Breast epithelium (tissue), 4 donors: Measurements from ENCODE around the gene FXYD4. TPM values are rescaled to one million over a fixed set of nuclear protein-coding genes. Genes with fewer than 3 reads are reported as not detected.

Experiments used
- DNase-seq, 2 donors: peaks; one replicate each; pipeline ENCODE4 v3.0.0-alpha.2; 2019; ENCODE audit warnings: low spot score in 2 of 2
- H3K27ac ChIP-seq, 2 donors: fragments of 200-600 bp; sonication (generic) in 1 of 2; one replicate each; pipeline ENCODE4 v1.5.1; 2016 to 2019; ENCODE audit warnings: mild to moderate bottlenecking in 1 of 2
- H3K27me3 ChIP-seq, 2 donors: fragments of 200-600 bp; sonication (generic) in 1 of 2; one replicate each; pipeline versions ENCODE4 v1.5.1 to v1.6.0; 2017 to 2019; ENCODE audit warnings: control low read depth in 1 of 2, mild to moderate bottlenecking in 1 of 2
- H3K36me3 ChIP-seq: fragments of 200-600 bp; one replicate; pipeline ENCODE4 v1.5.1; 2019
- H3K4me1 ChIP-seq, 2 donors: fragments of 200-600 bp; sonication (generic); one replicate each; pipeline ENCODE4 v1.5.1; 2016 to 2019; ENCODE audit warnings: control low read depth in 1 of 2
- H3K4me3 ChIP-seq, 3 donors: fragments of 200-600 bp; sonication (generic); 1 replicate in 2 of 3; 2 replicates in 1 of 3; pipeline ENCODE4 v1.5.1; 2016 to 2019; ENCODE audit warnings: mild to moderate bottlenecking in 3 of 3, moderate library complexity in 2 of 3
- H3K9me3 ChIP-seq, 2 donors: fragments of 200-600 bp; sonication (generic) in 1 of 2; one replicate each; pipeline ENCODE4 v1.5.1; 2016 to 2019; ENCODE audit warnings: control low read depth in 1 of 2
- POLR2A ChIP-seq: fragments of 450-650 bp; IDR thresholded peaks from one replicate; pipeline ENCODE4 v1.6.1; 2016; ENCODE audit warnings: antibody characterized with exemption, mild to moderate bottlenecking, moderate library complexity
- POLR2AphosphoS5 ChIP-seq, 3 donors: sonication (generic); formaldehyde crosslinking; IDR thresholded peaks; one replicate each; pipeline ENCODE4 v1.6.1; 2017; ENCODE audit warnings: antibody characterized with exemption in 3 of 3
- intact Hi-C: fragments of 100-400 bp; cut with DNase I; formaldehyde crosslinking; loops from one replicate; pipeline ENCODE4 v1.15.1; 2023; ENCODE audit warnings: low total_unique reads
- total RNA-seq, 3 donors: library from RNA; depleted of rRNA; stranded (reverse); fragments of >200 nt; gene quantifications; one replicate each; pipeline ENCODE4 v1.1.0, GENCODE V29; 2016
- TF ChIP-seq, protein P1 (sequence below), 3 donors: fragments of 450-650 bp; IDR thresholded peaks; one replicate each; pipeline ENCODE4 v1.5.1; 2016 to 2017; ENCODE audit warnings: antibody characterized with exemption in 3 of 3, mild to moderate bottlenecking in 3 of 3, moderate library complexity in 3 of 3

Gene FXYD4
- total RNA-seq, 3 donors from 2014 or later, result not detected

DNA sequence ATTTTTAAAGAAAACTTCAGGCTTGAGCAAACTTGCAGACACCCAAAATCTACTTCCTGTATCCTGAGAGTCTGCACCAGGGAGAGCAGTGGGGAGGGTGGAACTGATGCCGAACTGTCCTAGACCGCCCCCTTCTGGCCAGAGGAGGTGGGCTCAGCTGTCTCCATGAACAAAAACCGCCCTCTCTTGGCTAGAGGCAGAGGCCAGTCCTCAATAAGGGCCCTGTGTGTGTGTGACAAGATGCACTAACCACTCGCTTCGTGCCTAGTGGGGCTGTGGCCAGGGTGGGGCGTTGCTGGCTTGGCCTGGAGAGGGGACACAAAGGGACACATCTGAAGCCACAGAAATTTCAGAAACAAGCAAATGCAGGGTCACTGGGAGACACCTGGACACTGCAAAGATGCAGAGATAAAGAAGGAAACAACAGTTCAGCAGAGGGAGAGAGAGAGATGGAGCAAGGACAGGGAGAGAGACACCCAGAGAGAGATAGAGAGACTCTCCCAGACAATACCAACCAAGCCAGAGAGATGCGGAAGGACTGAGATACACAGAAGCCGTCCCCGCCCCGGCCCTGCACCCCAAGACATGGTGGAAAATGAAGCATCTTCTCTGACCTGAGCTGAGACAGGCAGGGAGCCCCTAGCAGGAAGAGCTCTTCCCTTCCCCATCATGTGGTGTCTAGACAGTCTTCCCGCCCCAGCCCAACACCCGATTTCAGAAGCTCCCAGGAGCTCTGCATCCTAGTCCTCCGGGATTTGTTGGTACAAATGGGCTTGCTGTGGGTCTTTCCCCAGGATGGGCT is 22.7 kb upstream of the FXYD4 start:
- no peaks in the 10 kb centered on the region for H3K27me3 ChIP-seq
- no peak overlapping the region for H3K27ac ChIP-seq
- no peaks in the 10 kb centered on the region for H3K36me3 ChIP-seq
- no peak overlapping the region for H3K4me3 ChIP-seq
- intact Hi-C loops, result loop anchor here (2.0 kb wide), 1 partner anchor 40 kb away; no protein-coding TSS in a partner anchor
- no peaks in the 10 kb centered on the region for H3K4me1 ChIP-seq
- DNase-seq, result peak; percentile 79 to 85
- no peaks in the 10 kb centered on the region for H3K9me3 ChIP-seq
- TF ChIP-seq POLR2AphosphoS5 (IDR thresholded peaks at IDR 0.05) (no peak), POLR2A (no peak)
- TF ChIP-seq, protein P1, sequence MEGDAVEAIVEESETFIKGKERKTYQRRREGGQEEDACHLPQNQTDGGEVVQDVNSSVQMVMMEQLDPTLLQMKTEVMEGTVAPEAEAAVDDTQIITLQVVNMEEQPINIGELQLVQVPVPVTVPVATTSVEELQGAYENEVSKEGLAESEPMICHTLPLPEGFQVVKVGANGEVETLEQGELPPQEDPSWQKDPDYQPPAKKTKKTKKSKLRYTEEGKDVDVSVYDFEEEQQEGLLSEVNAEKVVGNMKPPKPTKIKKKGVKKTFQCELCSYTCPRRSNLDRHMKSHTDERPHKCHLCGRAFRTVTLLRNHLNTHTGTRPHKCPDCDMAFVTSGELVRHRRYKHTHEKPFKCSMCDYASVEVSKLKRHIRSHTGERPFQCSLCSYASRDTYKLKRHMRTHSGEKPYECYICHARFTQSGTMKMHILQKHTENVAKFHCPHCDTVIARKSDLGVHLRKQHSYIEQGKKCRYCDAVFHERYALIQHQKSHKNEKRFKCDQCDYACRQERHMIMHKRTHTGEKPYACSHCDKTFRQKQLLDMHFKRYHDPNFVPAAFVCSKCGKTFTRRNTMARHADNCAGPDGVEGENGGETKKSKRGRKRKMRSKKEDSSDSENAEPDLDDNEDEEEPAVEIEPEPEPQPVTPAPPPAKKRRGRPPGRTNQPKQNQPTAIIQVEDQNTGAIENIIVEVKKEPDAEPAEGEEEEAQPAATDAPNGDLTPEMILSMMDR (IDR thresholded peaks at IDR 0.05), result peak; percentile 78 to 84 (median 82)

GRCh38 chr10:43350156-43350555 is 21.3 kb upstream of the FXYD4 start:
- no peaks in the 10 kb centered on the region for H3K27me3 ChIP-seq
- no peak for TF ChIP-seq POLR2A
- H3K4me3 ChIP-seq, result peak overlapping the region in 2 of 3 donors; percentile 27 to 56
- H3K27ac ChIP-seq, result no peak overlapping the region
- no peaks in the 10 kb centered on the region for H3K36me3 ChIP-seq
- H3K9me3 ChIP-seq, result no peaks in the 10 kb centered on the region
- DNase-seq, result no peak
- intact Hi-C loops, result no loop called here
- H3K4me1 ChIP-seq, result no peaks in the 10 kb centered on the region

GRCh38 chr10:43350686-43351085 is 20.8 kb upstream of the FXYD4 start:
- H3K27ac ChIP-seq, result no peak overlapping the region
- TF ChIP-seq POLR2A, result no peak
- TF ChIP-seq POLR2AphosphoS5 (IDR thresholded peaks at IDR 0.05), result no peak
- TF ChIP-seq, protein P1 (IDR thresholded peaks at IDR 0.05), result no peak
- no peaks in the 10 kb centered on the region for H3K36me3 ChIP-seq
- no peaks in the 10 kb centered on the region for H3K4me1 ChIP-seq
- H3K27me3 ChIP-seq, result no peaks in the 10 kb centered on the region
- H3K4me3 ChIP-seq, result peak overlapping the region in 2 of 3 donors; percentile 27 to 56
- no peaks in the 10 kb centered on the region for H3K9me3 ChIP-seq
- intact Hi-C loops, result no loop called here
- no peak for DNase-seq

DNA sequence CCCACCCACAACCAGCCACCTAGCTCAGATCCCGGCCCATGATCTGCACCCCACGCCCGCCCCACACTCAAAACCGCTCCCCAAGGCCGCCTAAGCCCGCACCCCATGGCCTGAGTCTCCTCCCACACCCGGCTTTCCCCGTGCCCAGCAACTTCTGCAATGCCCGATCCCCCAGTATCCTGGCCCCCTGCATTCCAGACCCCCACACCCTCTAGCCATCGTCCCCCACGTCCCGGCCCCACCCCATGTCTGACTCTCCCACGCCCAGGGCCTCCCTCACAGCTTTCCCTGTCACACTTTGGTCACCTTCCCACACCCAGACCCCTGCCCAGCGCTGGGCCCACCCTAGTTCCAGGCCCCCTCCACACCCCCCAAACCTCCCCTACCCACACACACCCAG is 20.1 kb upstream of the FXYD4 start:
- TF ChIP-seq POLR2A, result no peak
- TF ChIP-seq, protein P1 (IDR thresholded peaks at IDR 0.05), result no peak
- no peak for TF ChIP-seq POLR2AphosphoS5 (IDR thresholded peaks at IDR 0.05)
- no peaks in the 10 kb centered on the region for H3K9me3 ChIP-seq
- intact Hi-C loops, result no loop called here

DNA sequence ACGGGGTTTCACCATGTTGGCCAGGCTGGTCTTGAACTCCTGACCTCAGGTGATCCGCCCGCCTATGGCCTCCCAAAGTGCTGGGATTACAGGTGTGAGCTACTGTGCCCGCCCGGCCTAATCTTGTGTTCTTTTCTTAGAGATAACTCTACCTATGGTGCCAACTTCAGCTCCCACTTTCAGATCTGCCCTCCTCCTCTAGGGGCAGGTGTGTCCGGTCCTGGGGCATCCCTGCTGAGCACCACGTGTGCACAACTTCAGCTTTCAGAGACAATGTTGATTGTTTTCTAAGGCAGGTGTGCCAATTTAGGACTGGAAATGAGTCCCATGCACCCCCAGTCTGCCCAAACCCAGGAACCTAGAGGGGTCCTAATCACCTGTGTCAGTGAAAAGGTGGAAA is 18.5 kb upstream of the FXYD4 start:
- no peaks in the 10 kb centered on the region for H3K36me3 ChIP-seq
- intact Hi-C loops, result no loop called here

More for the DNA sequence above, 20.1 kb upstream of the FXYD4 start:
- no peak for DNase-seq
- no peak overlapping the region for H3K27ac ChIP-seq
- no peaks in the 10 kb centered on the region for H3K36me3 ChIP-seq
- H3K27me3 ChIP-seq, result no peaks in the 10 kb centered on the region
- H3K4me3 ChIP-seq, result peak overlapping the region in 1 of 3 donors; percentile 56
- H3K4me1 ChIP-seq, result no peaks in the 10 kb centered on the region

More for the DNA sequence above, 18.5 kb upstream of the FXYD4 start:
- Histone ChIP-seq H3K4me1 (no peaks in the 10 kb centered on the region), H3K4me3 (no peak overlapping the region), H3K9me3 (no peaks in the 10 kb centered on the region), H3K27me3 (no peaks in the 10 kb centered on the region), H3K27ac (no peak overlapping the region)
- no peak for DNase-seq
- TF ChIP-seq POLR2A (no peak), POLR2AphosphoS5 (IDR thresholded peaks at IDR 0.05) (no peak)
- TF ChIP-seq, protein P1 (IDR thresholded peaks at IDR 0.05), result no peak
